GM10847 (cell line): Measurements from ENCODE around the gene WNT9A.

Experiments used
- POLR2A ChIP-seq: IDR thresholded peaks from 2 replicates; pipeline ENCODE4 v1.6.1; 2011; ENCODE audit not compliant: insufficient read length; ENCODE audit errors: extremely low read depth

WNT9A gene

GRCh38 chr1:227950735-227951346 is 3.1 kb upstream of the WNT9A start:
- no peak for TF ChIP-seq POLR2A

DNA sequence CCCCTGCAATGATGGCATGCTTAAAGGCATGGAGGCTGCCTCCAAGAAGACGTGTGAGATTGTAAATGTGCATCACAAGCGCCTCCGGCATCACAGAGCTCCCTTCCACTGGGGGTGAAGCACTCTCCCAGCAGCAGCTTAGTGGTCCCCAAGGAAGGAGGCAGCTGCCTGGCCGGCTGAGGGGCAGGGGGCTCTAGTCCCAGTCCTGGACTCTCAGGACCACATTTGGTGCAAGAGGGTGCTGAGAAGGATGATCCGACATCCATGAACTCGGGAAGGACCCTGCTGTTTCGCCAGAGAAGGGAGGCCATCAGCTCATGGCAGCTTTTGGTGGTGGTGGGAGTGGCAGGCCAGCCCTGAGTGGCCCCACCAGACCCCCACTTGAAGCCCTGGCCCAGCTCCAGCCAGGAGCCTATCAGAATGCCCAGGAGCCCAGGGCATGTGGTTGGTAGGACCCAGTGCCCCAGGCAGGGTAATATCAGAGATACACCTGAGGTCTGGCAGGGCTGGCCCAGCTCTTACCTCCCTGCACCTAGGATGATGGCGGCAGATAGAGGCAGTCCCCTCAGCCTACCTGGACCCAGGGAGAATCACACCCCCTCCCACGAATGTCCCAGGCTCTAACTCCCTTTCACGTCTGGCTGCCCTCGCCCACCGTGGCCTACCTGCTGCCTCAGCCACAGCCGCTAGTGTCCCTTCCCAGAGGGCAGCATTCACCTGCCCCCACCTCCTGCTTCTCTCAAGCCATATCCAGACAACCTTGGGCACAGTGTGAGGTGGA is 2.4 kb upstream of the WNT9A start:
- TF ChIP-seq POLR2A, result no peak

DNA sequence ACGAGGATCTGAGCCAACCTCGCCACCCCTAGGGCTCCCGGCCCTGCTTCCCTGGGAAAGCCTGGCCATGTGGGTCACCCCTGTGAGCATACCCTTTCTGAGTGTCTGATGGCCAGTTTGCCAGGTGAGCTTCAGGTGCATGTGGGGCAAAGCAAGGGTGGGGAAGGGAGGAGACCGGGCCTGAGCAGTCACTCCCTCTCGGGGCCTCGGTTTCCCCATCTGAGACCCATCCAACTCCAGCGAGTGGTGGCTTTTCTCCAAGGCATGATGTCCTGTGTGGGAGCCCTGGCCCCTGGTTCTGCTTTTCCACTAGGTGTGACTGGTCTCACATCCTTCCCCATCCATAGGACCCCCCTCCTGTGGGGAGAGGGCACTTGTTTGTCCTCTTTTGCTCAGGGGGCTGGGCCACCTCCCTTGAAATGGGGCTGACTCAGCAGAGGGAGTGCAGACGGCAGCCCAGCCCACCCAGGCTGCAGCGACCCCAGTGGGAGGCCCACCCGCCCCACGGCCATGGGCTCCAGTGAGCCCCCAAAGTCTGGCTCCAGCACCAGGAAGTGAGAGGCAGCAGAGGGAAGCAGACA is 1.7 kb upstream of the WNT9A start:
- no peak for TF ChIP-seq POLR2A

GRCh38 chr1:227948493-227949260 is 945 bp upstream of the WNT9A start:
- TF ChIP-seq POLR2A, result no peak

DNA sequence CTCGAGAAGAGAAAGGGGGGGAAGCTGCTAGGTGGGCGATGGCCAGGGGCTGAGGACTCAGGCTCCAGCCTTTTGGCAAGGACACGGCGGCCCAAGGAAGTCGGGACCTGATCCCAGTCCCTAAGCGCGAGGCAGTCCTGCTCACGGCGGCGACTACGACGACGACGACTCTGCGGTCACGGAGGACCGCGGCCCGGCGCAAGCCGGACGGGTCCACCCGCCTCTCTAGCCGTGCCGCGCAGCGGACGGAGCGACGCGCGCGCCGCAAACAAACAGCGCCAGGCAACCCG is 401 bp downstream of the WNT9A start:
- no peak for TF ChIP-seq POLR2A

- no peak for TF ChIP-seq POLR2A
Measured at GRCh38 chr1:227946624-227947385, 927 bp downstream of the WNT9A start.

DNA sequence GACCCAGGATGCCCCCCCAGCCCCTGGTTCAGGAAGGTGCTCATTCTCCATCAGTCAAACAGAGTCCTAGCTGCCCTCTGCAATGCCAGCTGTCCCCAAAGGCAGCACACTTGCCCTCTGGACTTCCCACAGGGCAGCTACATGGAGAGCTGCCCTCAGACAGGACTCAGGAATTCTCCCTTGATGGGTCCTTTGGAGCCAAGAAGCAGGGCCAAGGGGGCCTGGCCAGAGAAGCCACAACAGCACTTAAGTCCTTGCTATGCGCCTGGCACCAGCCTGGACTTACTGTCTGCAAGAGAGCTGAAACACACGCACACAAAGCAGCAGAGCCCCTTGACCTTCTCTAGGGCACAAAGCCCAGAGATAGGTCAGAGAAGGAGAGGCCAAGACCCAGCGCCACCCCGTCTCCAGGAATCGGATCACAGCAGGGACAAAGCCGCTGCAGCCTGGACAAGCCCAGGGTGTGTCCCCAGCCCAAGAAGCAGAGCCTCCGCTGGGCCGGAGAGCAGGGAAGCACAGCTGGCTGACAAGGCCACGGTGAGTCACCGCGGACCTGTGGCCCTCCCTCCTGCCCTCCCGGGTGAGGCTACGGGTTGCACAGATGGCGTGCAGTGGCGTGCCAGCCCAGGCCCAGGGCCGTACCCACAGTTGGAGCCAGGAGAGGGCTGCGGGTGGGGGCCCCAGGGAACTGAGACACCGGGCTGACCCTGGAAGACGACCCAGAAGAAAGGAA is 1.7 kb downstream of the WNT9A start:
- no peak for TF ChIP-seq POLR2A

DNA sequence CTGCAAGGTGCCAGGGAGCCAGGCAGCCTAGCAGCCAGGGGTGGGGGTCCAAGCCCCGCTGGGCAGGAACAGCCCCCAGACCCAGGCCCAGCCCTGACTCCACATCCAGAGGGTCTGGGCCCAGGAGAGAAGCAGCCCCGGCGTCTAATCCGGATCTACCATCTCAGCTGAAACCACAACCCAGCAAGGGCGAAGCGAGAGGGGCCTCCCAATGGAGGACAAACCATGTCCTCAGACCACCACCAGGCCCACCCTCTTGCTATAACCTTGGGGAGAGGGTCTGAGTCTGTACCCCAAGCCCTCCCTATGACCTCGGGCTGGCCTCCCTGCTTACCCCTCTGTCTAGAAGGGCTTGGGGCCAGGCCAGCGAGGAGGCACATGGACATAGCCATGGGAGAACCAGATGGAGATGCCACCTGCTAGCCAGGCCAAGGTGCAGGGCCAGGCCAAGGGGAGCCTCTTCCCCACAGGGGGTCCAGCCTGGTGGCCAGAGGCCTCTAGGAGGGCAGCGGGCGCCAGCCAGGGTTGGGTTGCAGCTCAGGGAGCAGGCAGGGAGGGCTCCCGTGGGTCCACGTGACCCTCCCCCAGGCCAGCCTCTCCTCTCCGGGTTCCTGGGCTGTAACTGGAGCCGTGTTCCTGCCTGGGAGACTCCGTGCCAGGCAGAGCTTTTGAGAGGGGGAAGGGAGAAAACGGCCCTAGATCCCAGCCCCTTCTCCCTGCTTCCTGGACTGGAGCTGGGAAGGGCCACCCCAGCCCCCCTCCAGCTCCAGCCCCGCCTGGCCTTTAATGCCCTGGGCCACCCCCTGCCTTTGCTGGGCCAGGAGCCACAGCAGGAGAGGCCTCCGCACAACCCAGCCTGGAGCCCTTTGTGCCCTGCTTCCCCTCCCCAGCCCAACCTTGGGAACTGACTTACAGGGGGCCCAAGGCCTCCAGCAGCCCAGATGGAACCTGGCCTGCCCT is 2.5 kb downstream of the WNT9A start:
- no peak for TF ChIP-seq POLR2A

GRCh38 chr1:227944090-227944930 is 3.4 kb downstream of the WNT9A start:
- no peak for TF ChIP-seq POLR2A

GRCh38 chr1:227943381-227944089 is 4.2 kb downstream of the WNT9A start:
- no peak for TF ChIP-seq POLR2A

GRCh38 chr1:227942716-227943261 is 4.9 kb downstream of the WNT9A start:
- no peak for TF ChIP-seq POLR2A
